Vagina (tissue), 2 donors: ENCODE data around the gene MAPK11. TPM values are rescaled to one million over a fixed set of nuclear protein-coding genes. Genes with fewer than 3 reads are reported as not detected.
A peak's percentile ranks its signal among the peaks of the same experiment; 100 is the strongest.

ENCODE experiments used
- DNase-seq, 2 donors: peaks; one replicate each; pipeline ENCODE4 v3.0.0-alpha.2; 2017; ENCODE audit errors: extremely low spot score in 2 of 2
- H3K27ac ChIP-seq: fragments of 200-600 bp; sonication (generic); one replicate; pipeline ENCODE4 v1.5.1; 2019
- H3K27me3 ChIP-seq: fragments of 200-600 bp; sonication (generic); one replicate; pipeline ENCODE4 v1.5.1; 2019
- H3K36me3 ChIP-seq, 2 donors: fragments of 200-600 bp; sonication (generic); one replicate each; pipeline ENCODE4 v1.5.1; 2017 to 2019
- H3K4me1 ChIP-seq: fragments of 200-600 bp; sonication (generic); one replicate; pipeline ENCODE4 v1.5.1; 2019
- H3K4me3 ChIP-seq, 2 donors: fragments of 200-600 bp; sonication (generic); 1 replicate in 1 of 2; 2 replicates in 1 of 2; pipeline ENCODE4 v1.5.1; 2016 to 2019
- H3K9me3 ChIP-seq: fragments of 200-600 bp; sonication (generic); one replicate; pipeline ENCODE4 v1.5.1; 2019
- CTCF ChIP-seq, 3 experiments: fragments of 450-650 bp in 2 of 3; fragments of 200-600 bp in 1 of 3; sonication (generic) in 1 of 3; IDR thresholded peaks; one replicate each; pipeline ENCODE4 v1.5.1; 2017 to 2019; ENCODE audit warnings: antibody characterized with exemption in 3 of 3, mild to moderate bottlenecking in 2 of 3, moderate library complexity in 2 of 3
- POLR2A ChIP-seq, 2 donors: fragments of 450-650 bp; IDR thresholded peaks; one replicate each; pipeline ENCODE4 v1.6.1; 2017; ENCODE audit warnings: antibody characterized with exemption in 2 of 2, mild to moderate bottlenecking in 2 of 2, moderate library complexity in 2 of 2
- POLR2AphosphoS5 ChIP-seq, 2 donors: sonication (generic); formaldehyde crosslinking; IDR thresholded peaks; one replicate each; pipeline ENCODE4 v1.9.0; 2017; ENCODE audit warnings: antibody characterized with exemption in 2 of 2, mild to moderate bottlenecking in 2 of 2, low read depth in 1 of 2; ENCODE audit not compliant: insufficient read depth in 1 of 2
- intact Hi-C: fragments of 100-400 bp; cut with DNase I; formaldehyde crosslinking; loops from one replicate; pipeline ENCODE4 v1.15.1; 2023
- total RNA-seq: library from RNA; depleted of rRNA; stranded (reverse); fragments of >200 nt; gene quantifications from one replicate; pipeline ENCODE4 v1.2.3, GENCODE V29; 2016

Gene MAPK11
- total RNA-seq, 1 donor from 2014 or later = 7.4 TPM

GRCh38 chr22:50271519-50271970 is 1.4 kb upstream of the MAPK11 start:
- Histone ChIP-seq H3K4me1 (peaks cover 62% of the 10 kb centered on the region), H3K4me3 (peak overlapping the region; percentile 49 to 57), H3K27me3 (no peaks in the 10 kb centered on the region), H3K27ac (no peak overlapping the region), H3K9me3 (no peaks in the 10 kb centered on the region), H3K36me3 (peaks cover 3 to 14% of the 10 kb centered on the region in 2 donors)
- intact Hi-C loops = loop anchor here (5.0 kb wide), 1 partner anchor 56 kb away; the partner anchor contains the start of gene DENND6B
- no peak for DNase-seq
- no peak for TF ChIP-seq POLR2AphosphoS5 (IDR thresholded peaks at IDR 0.05; ENCODE audit: insufficient read depth in 1 of 2, low read depth in 1 of 2)
- TF ChIP-seq POLR2A (IDR thresholded peaks at IDR 0.05) = no peak
- no peak for TF ChIP-seq CTCF (IDR thresholded peaks at IDR 0.05)

GRCh38 chr22:50270666-50271394 is 650 bp upstream of the MAPK11 start:
- Histone ChIP-seq H3K4me3 (peak overlapping the region; percentile 49 to 57), H3K4me1 (peaks cover 62% of the 10 kb centered on the region), H3K27me3 (no peaks in the 10 kb centered on the region), H3K36me3 (peaks cover 3 to 10% of the 10 kb centered on the region in 2 donors), H3K27ac (peak overlapping the region; percentile 30), H3K9me3 (no peaks in the 10 kb centered on the region)
- TF ChIP-seq POLR2A (IDR thresholded peaks at IDR 0.05) (no peak), POLR2AphosphoS5 (IDR thresholded peaks at IDR 0.05; ENCODE audit: insufficient read depth in 1 of 2, low read depth in 1 of 2) (no peak), CTCF (IDR thresholded peaks at IDR 0.05) (no peak)
- no peak for DNase-seq
- intact Hi-C loops = loop anchor here (5.0 kb wide), 1 partner anchor 56 kb away; the partner anchor contains the start of gene DENND6B

- TF ChIP-seq CTCF (IDR thresholded peaks at IDR 0.05) (no peak), POLR2A (IDR thresholded peaks at IDR 0.05) (no peak), POLR2AphosphoS5 (IDR thresholded peaks at IDR 0.05; ENCODE audit: insufficient read depth in 1 of 2, low read depth in 1 of 2) (no peak)
- intact Hi-C loops = loop anchor here (10.0 kb wide), 1 partner anchor 255 kb away; the partner anchor contains the start of gene SCO2
- DNase-seq = no peak
- no peaks in the 10 kb centered on the region for H3K36me3 ChIP-seq
- peaks cover 62% of the 10 kb centered on the region for H3K4me1 ChIP-seq
- no peaks in the 10 kb centered on the region for H3K9me3 ChIP-seq
- H3K27ac ChIP-seq = peak overlapping the region; percentile 56
- H3K4me3 ChIP-seq = peak overlapping the region; percentile 49 to 57
- H3K27me3 ChIP-seq = no peaks in the 10 kb centered on the region
Measured at GRCh38 chr22:50269573-50269969, 609 bp downstream of the MAPK11 start.

GRCh38 chr22:50268655-50269113 is 1.5 kb downstream of the MAPK11 start:
- Histone ChIP-seq H3K4me1 (peaks cover 57% of the 10 kb centered on the region), H3K4me3 (peak overlapping the region in 1 of 2 donors; percentile 49), H3K9me3 (no peaks in the 10 kb centered on the region), H3K27me3 (no peaks in the 10 kb centered on the region), H3K36me3 (no peaks in the 10 kb centered on the region), H3K27ac (peak overlapping the region; percentile 56)
- no peak for DNase-seq
- intact Hi-C loops = loop anchor here (10.0 kb wide), 1 partner anchor 256 kb away; the partner anchor contains the start of gene SCO2
- TF ChIP-seq POLR2A (IDR thresholded peaks at IDR 0.05) = no peak
- no peak for TF ChIP-seq CTCF (IDR thresholded peaks at IDR 0.05)
- no peak for TF ChIP-seq POLR2AphosphoS5 (IDR thresholded peaks at IDR 0.05; ENCODE audit: insufficient read depth in 1 of 2, low read depth in 1 of 2)
